ENCODE data around the gene FBLN1. TPM values are rescaled to one million over a fixed set of nuclear protein-coding genes. Genes with fewer than 3 reads are reported as not detected.

The FBLN1 gene
- total and polyA plus RNA-seq, 2 of the 8 experiments (the other 6 are each of a cell fraction or from before 2014, with no cell fraction given), result 159 to 168 TPM

- TF ChIP-seq CTCF (IDR thresholded peaks at IDR 0.05; ENCODE audit: control extremely low read depth in 1 of 3, insufficient read depth in 1 of 3, low read depth in 1 of 3, low read length in 3 of 3) (no peak), TAF7 (optimal IDR thresholded peaks at IDR 0.05; ENCODE audit: borderline replicate concordance, low read depth, low read length) (no peak), GTF2F1 (IDR thresholded peaks at IDR 0.05; ENCODE audit: borderline replicate concordance, low read depth, low read length) (no peak), YY1 (IDR thresholded peaks at IDR 0.05; ENCODE audit: low read depth, low read length) (no peak), EGR1 (IDR thresholded peaks at IDR 0.05; ENCODE audit: borderline replicate concordance, low read depth, low read length) (no peak)
Measured at GRCh38 chr22:45602824-45603595, 100.3 kb downstream of the FBLN1 start (continued).

Data from H1 (cell line).